Uterus (tissue), 2 donors: Measurements from ENCODE around the gene PCDHGA5.

Source experiments
- CTCF ChIP-seq, 4 experiments: fragments of 200-600 bp in 2 of 4; fragments of 450-650 bp in 2 of 4; sonication (generic) in 2 of 4; IDR thresholded peaks; one replicate each; pipeline ENCODE4 v1.5.1; 2016 to 2019; ENCODE audit warnings: antibody characterized with exemption in 4 of 4, mild to moderate bottlenecking in 2 of 4, moderate library complexity in 1 of 4
- POLR2A ChIP-seq, 2 donors: fragments of 450-650 bp; IDR thresholded peaks; one replicate each; pipeline ENCODE4 v1.6.1; 2016; ENCODE audit warnings: antibody characterized with exemption in 2 of 2, mild to moderate bottlenecking in 1 of 2, moderate library complexity in 1 of 2

DNA sequence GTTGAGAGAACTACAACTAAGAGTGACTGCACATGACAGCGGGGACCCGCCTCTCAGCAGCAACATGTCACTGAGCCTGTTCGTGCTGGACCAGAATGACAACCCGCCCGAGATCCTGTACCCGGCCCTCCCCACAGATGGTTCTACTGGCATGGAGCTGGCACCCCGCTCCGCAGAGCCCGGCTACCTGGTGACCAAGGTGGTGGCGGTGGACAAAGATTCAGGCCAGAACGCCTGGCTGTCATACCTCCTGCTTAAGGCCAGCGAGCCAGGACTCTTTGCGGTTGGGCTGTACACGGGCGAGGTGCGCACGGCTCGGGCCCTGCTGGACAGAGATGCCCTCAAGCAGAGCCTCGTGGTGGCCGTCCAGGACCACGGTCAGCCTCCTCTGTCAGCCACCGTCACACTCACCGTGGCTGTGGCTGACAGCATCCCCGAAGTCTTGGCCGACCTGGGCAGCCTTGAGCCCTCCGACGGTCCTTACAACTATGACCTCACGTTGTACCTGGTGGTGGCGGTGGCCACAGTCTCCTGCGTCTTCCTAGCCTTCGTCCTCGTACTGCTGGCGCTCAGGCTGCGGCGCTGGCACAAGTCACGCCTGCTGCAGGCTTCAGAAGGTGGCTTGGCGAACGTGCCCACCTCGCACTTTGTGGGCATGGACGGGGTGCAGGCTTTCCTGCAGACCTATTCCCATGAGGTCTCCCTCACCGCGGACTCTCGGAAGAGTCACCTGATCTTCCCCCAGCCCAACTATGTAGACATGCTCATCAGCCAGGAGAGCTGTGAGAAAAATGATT, 20.7 kb downstream of the PCDHGA5 start:
- TF ChIP-seq CTCF (IDR thresholded peaks at IDR 0.05) (no peak), POLR2A (IDR thresholded peaks at IDR 0.05) (no peak)
